Measurements from ENCODE around the gene AFAP1L2.

DNA sequence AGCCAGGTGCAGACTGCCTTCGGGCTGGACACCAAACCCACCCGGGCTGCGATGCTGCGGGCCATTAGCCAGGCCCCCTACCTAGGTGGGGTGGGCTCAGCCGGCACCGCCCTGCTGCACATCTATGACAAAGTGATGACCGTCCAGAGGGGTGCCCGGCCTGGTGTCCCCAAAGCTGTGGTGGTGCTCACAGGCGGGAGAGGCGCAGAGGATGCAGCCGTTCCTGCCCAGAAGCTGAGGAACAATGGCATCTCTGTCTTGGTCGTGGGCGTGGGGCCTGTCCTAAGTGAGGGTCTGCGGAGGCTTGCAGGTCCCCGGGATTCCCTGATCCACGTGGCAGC, 115.2 kb downstream of the AFAP1L2 start:
- TF ChIP-seq, protein P1, sequence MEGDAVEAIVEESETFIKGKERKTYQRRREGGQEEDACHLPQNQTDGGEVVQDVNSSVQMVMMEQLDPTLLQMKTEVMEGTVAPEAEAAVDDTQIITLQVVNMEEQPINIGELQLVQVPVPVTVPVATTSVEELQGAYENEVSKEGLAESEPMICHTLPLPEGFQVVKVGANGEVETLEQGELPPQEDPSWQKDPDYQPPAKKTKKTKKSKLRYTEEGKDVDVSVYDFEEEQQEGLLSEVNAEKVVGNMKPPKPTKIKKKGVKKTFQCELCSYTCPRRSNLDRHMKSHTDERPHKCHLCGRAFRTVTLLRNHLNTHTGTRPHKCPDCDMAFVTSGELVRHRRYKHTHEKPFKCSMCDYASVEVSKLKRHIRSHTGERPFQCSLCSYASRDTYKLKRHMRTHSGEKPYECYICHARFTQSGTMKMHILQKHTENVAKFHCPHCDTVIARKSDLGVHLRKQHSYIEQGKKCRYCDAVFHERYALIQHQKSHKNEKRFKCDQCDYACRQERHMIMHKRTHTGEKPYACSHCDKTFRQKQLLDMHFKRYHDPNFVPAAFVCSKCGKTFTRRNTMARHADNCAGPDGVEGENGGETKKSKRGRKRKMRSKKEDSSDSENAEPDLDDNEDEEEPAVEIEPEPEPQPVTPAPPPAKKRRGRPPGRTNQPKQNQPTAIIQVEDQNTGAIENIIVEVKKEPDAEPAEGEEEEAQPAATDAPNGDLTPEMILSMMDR (IDR thresholded peaks at IDR 0.05; ENCODE audit: insufficient read depth, low read length, poor library complexity, severe bottlenecking): no peak
- no peak for TF ChIP-seq EZH2phosphoT487 (conservative IDR thresholded peaks at IDR 0.05; ENCODE audit: low read length)

All from SU-DHL-6 (cell line).